Osteoblast (primary cell): ENCODE results near the gene GSDME. TPM values are rescaled to one million over a fixed set of nuclear protein-coding genes. Genes with fewer than 3 reads are reported as not detected.
A peak's percentile ranks its signal among the peaks of the same experiment; 100 is the strongest.

Experiments
- DNase-seq: peaks from one replicate; pipeline ENCODE4 v3.0.0; 2011; ENCODE audit warnings: low spot score, mixed read lengths; ENCODE audit not compliant: insufficient read length; ENCODE audit errors: missing footprints
- H2AFZ ChIP-seq: 2 replicates; pipeline ENCODE4 v1.6.0; 2011; ENCODE audit warnings: mild to moderate bottlenecking, low read length
- H3K27ac ChIP-seq: 2 replicates; pipeline ENCODE4 v1.5.1; 2011; ENCODE audit warnings: mild to moderate bottlenecking, low read depth, low read length, moderate library complexity
- H3K27me3 ChIP-seq: 2 replicates; pipeline ENCODE4 v1.6.0; 2012; ENCODE audit warnings: mild to moderate bottlenecking, control low read depth, inconsistent platforms, low read length, moderate library complexity; ENCODE audit not compliant: insufficient read depth
- H3K36me3 ChIP-seq: 2 replicates; pipeline ENCODE4 v1.5.1; 2011; ENCODE audit warnings: mild to moderate bottlenecking, low read length, control low read depth, moderate library complexity; ENCODE audit not compliant: insufficient read depth
- H3K4me1 ChIP-seq: 2 replicates; pipeline ENCODE4 v1.5.1; 2011; ENCODE audit warnings: mild to moderate bottlenecking, low read length, control low read depth, moderate library complexity; ENCODE audit not compliant: insufficient read depth
- H3K4me2 ChIP-seq: 2 replicates; pipeline ENCODE4 v1.6.0; 2011; ENCODE audit warnings: mild to moderate bottlenecking, low read length; ENCODE audit not compliant: insufficient read depth
- H3K4me3 ChIP-seq: fragments of 200-600 bp; sonication (generic); 3 replicates; pipeline ENCODE4 v1.5.1; 2012; ENCODE audit warnings: mild to moderate bottlenecking, low read length, inconsistent platforms; ENCODE audit not compliant: insufficient read depth
- H3K79me2 ChIP-seq: 2 replicates; pipeline ENCODE4 v1.6.0; 2012; ENCODE audit warnings: mild to moderate bottlenecking, low read length, control low read depth, inconsistent platforms; ENCODE audit not compliant: insufficient read depth
- H3K9me3 ChIP-seq: 2 replicates; pipeline ENCODE4 v1.5.1; 2011; ENCODE audit warnings: low read depth, low read length, control low read depth
- H4K20me1 ChIP-seq: 2 replicates; pipeline ENCODE4 v1.6.0; 2012; ENCODE audit warnings: mild to moderate bottlenecking, low read length, control low read depth; ENCODE audit not compliant: insufficient read depth
- CTCF ChIP-seq: IDR thresholded peaks from 2 replicates; pipeline ENCODE4 v1.5.1; 2011; ENCODE audit warnings: mild to moderate bottlenecking, low read depth, low read length, moderate library complexity; ENCODE audit errors: extremely low read depth
- total RNA-seq: library from RNA; depleted of rRNA; stranded (reverse); fragments of >200 nt; gene quantifications from 2 replicates; pipeline ENCODE4 v1.2.3, GENCODE V29; 2012

The GSDME gene
- total RNA-seq, 1 donor, result 42.3 TPM

- H3K4me3 ChIP-seq, result no peak overlapping the region
- no peaks in the 10 kb centered on the region for H3K27me3 ChIP-seq
- H3K36me3 ChIP-seq, result no peaks in the 10 kb centered on the region
- no peak overlapping the region for H2AFZ ChIP-seq
- H3K79me2 ChIP-seq, result no peaks in the 10 kb centered on the region
- H4K20me1 ChIP-seq, result peaks cover 3% of the 10 kb centered on the region
- H3K9me3 ChIP-seq, result no peaks in the 10 kb centered on the region
- peak overlapping the region; percentile 24 for H3K4me2 ChIP-seq
- peak; percentile 53 for TF ChIP-seq CTCF
- H3K27ac ChIP-seq, result no peak overlapping the region
- no peaks in the 10 kb centered on the region for H3K4me1 ChIP-seq
- peak; percentile 87 for DNase-seq
Measured at GRCh38 chr7:24722386-24723177, 34.7 kb downstream of the GSDME start.

- no peaks in the 10 kb centered on the region for H3K27me3 ChIP-seq
- H3K27ac ChIP-seq, result no peak overlapping the region
- H4K20me1 ChIP-seq, result peaks cover 3% of the 10 kb centered on the region
- no peaks in the 10 kb centered on the region for H3K9me3 ChIP-seq
- H3K4me3 ChIP-seq, result no peak overlapping the region
- no peak for TF ChIP-seq CTCF
- H3K79me2 ChIP-seq, result no peaks in the 10 kb centered on the region
- DNase-seq, result no peak
- H2AFZ ChIP-seq, result peak overlapping the region; percentile 29
- H3K4me2 ChIP-seq, result no peak overlapping the region
- no peaks in the 10 kb centered on the region for H3K4me1 ChIP-seq
- no peaks in the 10 kb centered on the region for H3K36me3 ChIP-seq
Measured at GRCh38 chr7:24721481-24722001, 35.7 kb downstream of the GSDME start.

GRCh38 chr7:24720283-24720682, 37.0 kb downstream of the GSDME start:
- DNase-seq, result no peak
- Histone ChIP-seq H3K4me3 (no peak overlapping the region), H4K20me1 (peaks cover 9% of the 10 kb centered on the region), H3K4me2 (no peak overlapping the region), H3K79me2 (no peaks in the 10 kb centered on the region), H3K4me1 (peaks cover 7% of the 10 kb centered on the region), H3K36me3 (no peaks in the 10 kb centered on the region), H3K9me3 (no peaks in the 10 kb centered on the region), H2AFZ (no peak overlapping the region), H3K27me3 (no peaks in the 10 kb centered on the region), H3K27ac (no peak overlapping the region)
- no peak for TF ChIP-seq CTCF

GRCh38 chr7:24718977-24719491, 38.2 kb downstream of the GSDME start:
- H3K27me3 ChIP-seq, result no peaks in the 10 kb centered on the region
- no peak for DNase-seq
- no peaks in the 10 kb centered on the region for H3K79me2 ChIP-seq
- H3K4me1 ChIP-seq, result peaks cover 7% of the 10 kb centered on the region
- H3K4me2 ChIP-seq, result no peak overlapping the region
- TF ChIP-seq CTCF, result no peak
- no peaks in the 10 kb centered on the region for H3K36me3 ChIP-seq
- H2AFZ ChIP-seq, result no peak overlapping the region
- no peaks in the 10 kb centered on the region for H3K9me3 ChIP-seq
- peaks cover 8% of the 10 kb centered on the region for H4K20me1 ChIP-seq
- H3K4me3 ChIP-seq, result no peak overlapping the region
- no peak overlapping the region for H3K27ac ChIP-seq
